GM12891 (cell line): ENCODE results near the gene IRF4.

Experiments
- POLR2A ChIP-seq: IDR thresholded peaks from 2 replicates; pipeline ENCODE4 v1.6.1; 2011; ENCODE audit warnings: low read depth, low read length, control low read depth
- POLR2AphosphoS5 ChIP-seq: IDR thresholded peaks from 2 replicates; pipeline ENCODE4 v1.6.1; 2011; ENCODE audit warnings: low read depth, low read length, control low read depth
- POU2F2 ChIP-seq: IDR thresholded peaks from 2 replicates; pipeline ENCODE4 v1.6.1; 2011; ENCODE audit warnings: low read depth, mild to moderate bottlenecking, control low read depth, low read length, moderate library complexity
- TAF1 ChIP-seq: IDR thresholded peaks from 2 replicates; pipeline ENCODE4 v1.6.1; 2011; ENCODE audit warnings: low read depth, low read length, control low read depth

GRCh38 chr6:455006-455585 is 63.5 kb downstream of the IRF4 start:
- TF ChIP-seq POLR2A (no peak), TAF1 (no peak), POLR2AphosphoS5 (no peak), POU2F2 (no peak)
